Skeletal muscle tissue (tissue), 4 donors: ENCODE measurements around the gene RNF19B. TPM values are rescaled to one million over a fixed set of nuclear protein-coding genes. Genes with fewer than 3 reads are reported as not detected.

Source experiments
- H3K27ac ChIP-seq: one replicate; pipeline ENCODE4 v1.7.0; 2013; ENCODE audit warnings: mild to moderate bottlenecking, low read depth, low read length, inconsistent platforms
- H3K27me3 ChIP-seq, 3 donors: one replicate each; pipeline ENCODE4 v1.7.0; 2013; ENCODE audit warnings: low read length in 3 of 3; ENCODE audit not compliant: control insufficient read depth in 3 of 3, insufficient read depth in 3 of 3
- H3K36me3 ChIP-seq, 3 donors: one replicate each; pipeline ENCODE4 v1.7.0; 2013; ENCODE audit warnings: low read length in 3 of 3; ENCODE audit not compliant: control insufficient read depth in 3 of 3, insufficient read depth in 3 of 3
- H3K4me1 ChIP-seq, 3 donors: one replicate each; pipeline ENCODE4 v1.7.0; 2013; ENCODE audit warnings: low read length in 3 of 3, mild to moderate bottlenecking in 3 of 3; ENCODE audit not compliant: control insufficient read depth in 3 of 3, insufficient read depth in 3 of 3
- H3K4me3 ChIP-seq, 3 donors: one replicate each; pipeline ENCODE4 v1.7.0; 2013; ENCODE audit warnings: low read length in 3 of 3
- H3K9ac ChIP-seq, 3 donors: one replicate each; pipeline ENCODE4 v1.7.0; 2013; ENCODE audit warnings: low read length in 3 of 3, mild to moderate bottlenecking in 3 of 3, moderate library complexity in 2 of 3, low read depth in 1 of 3
- H3K9me3 ChIP-seq, 3 donors: one replicate each; pipeline ENCODE4 v1.7.0; 2013; ENCODE audit warnings: low read length in 3 of 3; ENCODE audit not compliant: control insufficient read depth in 3 of 3
- total RNA-seq: library from RNA; depleted of rRNA; stranded (reverse); fragments of >200 nt; gene quantifications from one replicate; pipeline ENCODE4 v1.2.3, GENCODE V29; 2014
- donor health status: Osteomylitis.

RNF19B gene
- 5.7 TPM for total RNA-seq

- Histone ChIP-seq H3K27ac (peak within 1 kb of the TSS; percentile 75), H3K27me3 (peaks cover 0 to 14% (median 4%) of the 10 kb centered on the region in 3 donors), H3K4me3 (peak within 1 kb of the TSS; percentile 79 to 97 (median 91)), H3K36me3 (no peaks in the 10 kb centered on the region), H3K9me3 (no peaks in the 10 kb centered on the region), H3K4me1 (peaks cover 9 to 11% (median 11%) of the 10 kb centered on the region in 3 donors), H3K9ac (peak within 1 kb of the TSS; percentile 76 to 85 (median 76))
Measured at GRCh38 chr1:32964461-32965250, at the start of gene RNF19B. TSS of gene RNF19B (minus strand) at chr1:32964809. CDS start at chr1:32964685, 124 bp downstream.

GRCh38 chr1:33013791-33014190 lies 49.2 kb upstream of the RNF19B start:
- no peaks in the 10 kb centered on the region for H3K9me3 ChIP-seq
- H3K9ac ChIP-seq = no peak overlapping the region
- H3K27ac ChIP-seq = no peak overlapping the region
- H3K4me3 ChIP-seq = no peak overlapping the region
- no peaks in the 10 kb centered on the region for H3K27me3 ChIP-seq
- H3K36me3 ChIP-seq = peaks cover 36 to 58% (median 43%) of the 10 kb centered on the region in 3 donors
- peaks cover 20 to 32% (median 21%) of the 10 kb centered on the region in 3 donors for H3K4me1 ChIP-seq

GRCh38 chr1:33012165-33012564 lies 47.6 kb upstream of the RNF19B start:
- no peaks in the 10 kb centered on the region for H3K27me3 ChIP-seq
- H3K36me3 ChIP-seq = peaks cover 35 to 54% (median 42%) of the 10 kb centered on the region in 3 donors
- H3K27ac ChIP-seq = peak overlapping the region; percentile 75
- H3K9ac ChIP-seq = peak overlapping the region in 1 of 3 donors; percentile 7
- H3K4me1 ChIP-seq = peaks cover 27 to 39% (median 31%) of the 10 kb centered on the region in 3 donors
- no peaks in the 10 kb centered on the region for H3K9me3 ChIP-seq
- no peak overlapping the region for H3K4me3 ChIP-seq

- Histone ChIP-seq H3K36me3 (peaks cover 33 to 52% (median 41%) of the 10 kb centered on the region in 3 donors), H3K4me1 (peaks cover 27 to 44% (median 36%) of the 10 kb centered on the region in 3 donors), H3K9me3 (no peaks in the 10 kb centered on the region), H3K27me3 (no peaks in the 10 kb centered on the region), H3K27ac (peak overlapping the region; percentile 75), H3K9ac (peak overlapping the region in 1 of 3 donors; percentile 36), H3K4me3 (peak overlapping the region; percentile 11 to 29 (median 20))
Measured at GRCh38 chr1:33010932-33011731, 46.5 kb upstream of the RNF19B start.

- Histone ChIP-seq H3K4me1 (peaks cover 27 to 45% (median 43%) of the 10 kb centered on the region in 3 donors), H3K9me3 (no peaks in the 10 kb centered on the region), H3K27me3 (no peaks in the 10 kb centered on the region), H3K27ac (peak overlapping the region; percentile 75), H3K4me3 (no peak overlapping the region), H3K9ac (no peak overlapping the region), H3K36me3 (peaks cover 32 to 50% (median 36%) of the 10 kb centered on the region in 3 donors)
Measured at GRCh38 chr1:33009561-33009960, 45.0 kb upstream of the RNF19B start.

- Histone ChIP-seq H3K27ac (no peak overlapping the region), H3K4me3 (no peak overlapping the region), H3K9me3 (no peaks in the 10 kb centered on the region), H3K9ac (no peak overlapping the region), H3K27me3 (no peaks in the 10 kb centered on the region), H3K4me1 (peaks cover 27 to 45% (median 43%) of the 10 kb centered on the region in 3 donors), H3K36me3 (peaks cover 21 to 38% (median 24%) of the 10 kb centered on the region in 3 donors)
Measured at GRCh38 chr1:33008051-33008914, 43.7 kb upstream of the RNF19B start.

GRCh38 chr1:33007190-33008050 lies 42.8 kb upstream of the RNF19B start:
- H3K27ac ChIP-seq = no peak overlapping the region
- H3K36me3 ChIP-seq = peaks cover 14 to 29% (median 17%) of the 10 kb centered on the region in 3 donors
- no peak overlapping the region for H3K4me3 ChIP-seq
- H3K27me3 ChIP-seq = no peaks in the 10 kb centered on the region
- no peaks in the 10 kb centered on the region for H3K9me3 ChIP-seq
- peaks cover 25 to 40% (median 38%) of the 10 kb centered on the region in 3 donors for H3K4me1 ChIP-seq
- no peak overlapping the region for H3K9ac ChIP-seq

GRCh38 chr1:33005838-33006421 lies 41.3 kb upstream of the RNF19B start:
- H3K27ac ChIP-seq = no peak overlapping the region
- peaks cover 10 to 28% (median 25%) of the 10 kb centered on the region in 3 donors for H3K4me1 ChIP-seq
- peaks cover 11 to 20% (median 13%) of the 10 kb centered on the region in 3 donors for H3K36me3 ChIP-seq
- H3K9ac ChIP-seq = no peak overlapping the region
- H3K4me3 ChIP-seq = no peak overlapping the region
- H3K27me3 ChIP-seq = no peaks in the 10 kb centered on the region
- H3K9me3 ChIP-seq = no peaks in the 10 kb centered on the region
